ENCODE measurements around the gene DNAH12.

DNAH12 gene

DNA sequence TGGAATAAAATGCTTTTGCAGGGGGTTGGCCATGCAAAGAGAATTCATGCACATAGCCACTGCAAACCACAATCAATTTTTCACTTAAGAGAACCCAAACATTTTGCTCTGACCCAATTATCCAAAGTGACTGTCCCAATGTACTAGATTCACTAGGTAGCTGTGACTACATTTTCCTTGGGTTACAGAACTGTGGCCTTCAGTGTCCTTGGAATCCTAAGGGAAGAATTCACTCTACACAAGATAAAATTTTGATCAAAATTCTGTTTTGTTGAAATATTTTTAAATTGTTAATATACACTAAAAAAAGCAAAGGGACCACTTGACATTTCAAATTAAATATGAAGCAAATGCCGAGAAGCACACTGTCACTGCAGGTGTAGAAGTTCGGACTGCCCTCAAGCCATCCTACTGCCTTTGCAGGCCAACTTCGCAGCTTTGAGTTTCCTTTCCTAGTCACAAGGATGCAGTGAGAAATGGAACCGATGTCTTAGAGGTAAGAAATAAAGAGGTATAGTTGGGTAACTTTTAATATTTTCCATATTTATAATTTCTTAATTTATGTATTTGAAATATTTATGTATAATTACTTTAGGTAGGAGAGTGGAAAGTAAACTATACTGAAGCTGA is 251.1 kb downstream of the DNAH12 start:
- TF ChIP-seq GATA2 (IDR thresholded peaks at IDR 0.05; ENCODE audit: low read depth, low read length) (no peak), GATA3 (IDR thresholded peaks at IDR 0.05; ENCODE audit: low read depth, low read length) (no peak)

DNA sequence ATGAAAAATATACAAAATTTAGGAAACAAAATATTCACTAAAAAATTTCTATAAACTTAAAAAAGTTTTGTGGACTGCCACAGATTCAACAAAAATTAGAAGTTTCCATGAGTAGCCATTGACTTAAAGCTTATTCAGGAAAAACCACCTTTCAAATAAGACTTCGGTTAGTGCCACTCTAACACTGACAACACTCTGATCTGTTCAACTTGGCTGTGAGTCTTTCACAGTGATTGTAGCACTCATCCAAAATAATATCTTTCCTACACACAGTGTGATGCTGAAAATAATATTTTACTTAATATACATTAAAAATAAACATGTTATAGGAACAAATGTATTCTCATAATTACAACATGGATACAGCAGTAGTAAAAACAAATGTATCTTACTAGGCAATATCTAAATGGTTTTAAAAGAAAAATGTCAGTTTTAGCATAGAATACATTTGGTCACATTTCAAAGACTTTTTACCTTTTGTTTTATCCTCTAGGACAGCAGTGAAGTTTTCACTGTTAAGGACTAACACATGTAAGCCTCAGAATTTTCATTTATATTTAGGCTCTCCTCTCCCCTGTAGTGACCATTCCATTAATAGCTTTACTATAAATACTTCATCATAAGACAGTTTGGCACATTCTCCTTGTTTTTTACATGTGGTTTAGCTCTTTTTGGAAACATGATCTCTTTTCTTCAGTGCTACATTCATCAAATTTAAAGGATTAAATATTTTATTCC is 251.8 kb downstream of the DNAH12 start, which contains the start of gene ASB14:
Gene ASB14, minus strand, starts transcription at position 527 of the 738 bp plus-strand sequence. CDS start 652 bp downstream, outside the sequence.
- TF ChIP-seq GATA3 (IDR thresholded peaks at IDR 0.05; ENCODE audit: low read depth, low read length) (no peak), GATA2 (IDR thresholded peaks at IDR 0.05; ENCODE audit: low read depth, low read length) (no peak)

DNA sequence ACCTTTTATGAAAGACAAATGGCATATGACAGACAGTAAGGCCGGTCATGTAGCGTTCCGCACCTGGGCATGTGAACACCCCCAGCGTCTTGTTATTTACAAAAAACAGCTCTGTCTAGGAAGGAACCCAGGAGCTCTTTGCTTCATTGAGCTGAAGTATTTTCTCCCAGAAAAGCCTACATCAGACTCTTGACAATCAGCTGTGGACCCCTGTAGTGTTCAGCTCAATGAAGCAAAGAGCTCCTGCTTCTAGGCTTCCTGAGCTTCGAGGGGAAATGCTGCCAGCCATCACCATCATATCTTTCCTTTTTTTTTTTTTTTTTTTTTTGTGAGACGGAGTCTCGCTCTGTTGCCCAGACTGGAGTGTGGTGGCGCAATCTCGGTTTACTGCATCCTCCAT is 255.7 kb downstream of the DNAH12 start:
- TF ChIP-seq GATA3 (IDR thresholded peaks at IDR 0.05; ENCODE audit: low read depth, low read length), result no peak
- no peak for TF ChIP-seq GATA2 (IDR thresholded peaks at IDR 0.05; ENCODE audit: low read depth, low read length)

DNA sequence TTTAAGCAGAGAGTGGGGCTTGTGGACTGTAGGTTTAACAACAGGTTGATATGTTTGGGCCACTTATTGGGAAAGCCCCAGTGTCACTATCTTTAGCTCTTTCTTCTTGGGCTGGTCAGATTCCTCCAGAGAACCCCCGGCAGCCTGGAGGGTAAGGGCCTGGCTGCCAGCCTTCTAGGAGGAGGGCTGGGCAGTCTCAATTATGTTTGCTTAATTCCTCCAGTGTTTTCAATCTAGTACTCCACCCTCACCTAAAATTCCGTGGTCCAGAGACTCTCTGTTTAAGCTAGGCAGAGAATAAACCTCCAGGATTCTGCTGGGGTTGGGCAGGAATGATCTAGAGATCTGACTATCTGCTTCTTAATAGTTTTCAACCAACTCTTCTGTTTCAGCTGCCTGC is 256.9 kb downstream of the DNAH12 start:
- no peak for TF ChIP-seq GATA2 (IDR thresholded peaks at IDR 0.05; ENCODE audit: low read depth, low read length)
- no peak for TF ChIP-seq GATA3 (IDR thresholded peaks at IDR 0.05; ENCODE audit: low read depth, low read length)

DNA sequence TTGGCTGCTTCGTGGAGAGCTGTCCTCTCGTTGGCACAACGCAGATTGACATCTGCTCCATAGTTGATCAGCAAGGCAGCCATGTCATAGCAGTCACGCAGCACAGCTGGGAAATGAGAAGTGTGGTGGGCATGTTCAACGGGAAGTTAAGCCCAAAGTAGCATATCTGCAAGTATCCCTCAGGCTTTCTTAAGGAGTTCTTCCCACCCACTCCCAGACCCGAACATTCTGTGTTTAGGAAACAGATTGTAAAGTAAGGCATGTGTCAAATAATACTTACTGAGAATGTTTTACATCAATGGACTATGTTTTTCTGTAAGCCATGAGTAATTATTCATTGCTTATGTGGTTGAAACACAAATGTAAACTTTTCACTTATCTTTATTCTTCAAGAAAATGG is 260.8 kb downstream of the DNAH12 start:
- TF ChIP-seq GATA3 (IDR thresholded peaks at IDR 0.05; ENCODE audit: low read depth, low read length) (no peak), GATA2 (IDR thresholded peaks at IDR 0.05; ENCODE audit: low read depth, low read length) (no peak)

DNA sequence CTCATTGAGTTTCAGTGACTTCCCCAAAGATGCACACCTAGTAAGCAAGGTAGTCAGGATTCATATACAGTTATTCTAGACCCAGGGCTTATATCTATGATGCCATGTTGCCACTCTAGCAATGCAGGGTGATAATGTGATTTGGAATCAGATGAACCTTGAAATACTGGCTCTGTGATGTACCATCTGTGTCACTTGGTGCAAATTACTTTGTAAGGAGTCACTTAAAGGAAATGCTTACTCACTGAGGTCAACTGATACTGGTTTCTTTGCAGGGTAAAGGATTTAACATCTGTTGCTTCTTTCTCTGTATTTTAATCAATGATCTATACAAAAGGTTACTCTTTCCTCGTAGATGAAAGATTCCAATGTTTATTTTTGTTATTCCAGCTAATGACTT is 262.4 kb downstream of the DNAH12 start:
- no peak for TF ChIP-seq GATA2 (IDR thresholded peaks at IDR 0.05; ENCODE audit: low read depth, low read length)
- TF ChIP-seq GATA3 (IDR thresholded peaks at IDR 0.05; ENCODE audit: low read depth, low read length), result no peak

DNA sequence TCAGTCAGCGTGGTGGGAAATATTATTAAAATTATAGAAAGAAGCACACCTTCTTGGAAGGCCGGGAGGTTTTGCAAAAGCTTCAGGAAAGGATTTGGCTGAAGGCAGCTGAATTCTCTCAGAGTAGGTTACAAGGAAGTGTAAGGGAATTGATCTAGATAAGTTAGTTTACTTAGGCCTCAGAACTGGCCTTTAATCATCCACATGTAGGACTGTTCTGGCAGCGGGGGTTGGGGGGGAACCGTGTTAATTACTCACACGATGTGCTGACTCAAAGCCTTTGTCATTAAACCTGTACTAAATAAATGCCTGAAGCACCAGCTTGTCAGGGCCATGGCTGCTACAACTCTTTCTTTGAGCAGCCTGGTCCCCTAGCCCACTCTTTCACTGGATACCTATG is 264.5 kb downstream of the DNAH12 start:
- TF ChIP-seq GATA2 (IDR thresholded peaks at IDR 0.05; ENCODE audit: low read depth, low read length) (no peak), GATA3 (IDR thresholded peaks at IDR 0.05; ENCODE audit: low read depth, low read length) (no peak)

DNA sequence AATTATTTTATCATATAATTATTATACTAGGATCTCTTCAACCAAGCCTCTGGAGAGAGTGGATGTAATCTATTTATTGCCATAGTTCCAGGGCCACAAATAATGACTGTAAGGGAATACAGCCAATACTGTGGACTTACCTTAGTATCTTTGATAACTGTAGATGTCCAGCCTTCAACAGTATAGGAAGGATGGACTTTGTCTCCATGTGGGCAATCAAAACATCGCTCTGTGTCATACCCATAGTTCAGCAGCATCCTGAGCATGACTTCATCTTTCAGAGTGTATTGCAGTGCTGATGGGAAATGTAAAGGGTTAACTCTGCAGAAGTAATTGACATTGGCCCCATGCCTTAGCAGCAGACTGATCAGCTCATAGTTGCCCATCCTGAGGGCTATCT is 265.9 kb downstream of the DNAH12 start:
- no peak for TF ChIP-seq GATA2 (IDR thresholded peaks at IDR 0.05; ENCODE audit: low read depth, low read length)
- TF ChIP-seq GATA3 (IDR thresholded peaks at IDR 0.05; ENCODE audit: low read depth, low read length), result no peak

DNA sequence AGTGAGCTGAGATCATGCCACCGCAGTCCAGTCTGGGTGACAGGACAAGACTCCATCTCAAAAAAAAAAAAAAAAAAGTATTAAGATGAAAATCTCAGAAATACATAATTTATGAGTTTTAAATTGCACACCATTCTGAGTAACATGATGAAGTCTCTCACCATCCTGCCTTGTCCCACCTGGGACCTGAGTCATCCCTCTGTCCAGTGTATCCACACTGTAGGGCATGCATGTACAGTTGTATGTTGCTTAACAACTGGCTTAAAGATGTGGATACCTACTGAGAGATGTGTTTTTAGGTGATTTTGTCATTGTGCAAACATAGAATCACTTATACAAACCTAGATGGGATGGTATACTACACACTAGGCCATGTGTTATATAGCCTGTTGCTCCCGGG is 268.8 kb downstream of the DNAH12 start:
- TF ChIP-seq GATA3 (IDR thresholded peaks at IDR 0.05; ENCODE audit: low read depth, low read length) (no peak), GATA2 (IDR thresholded peaks at IDR 0.05; ENCODE audit: low read depth, low read length) (no peak)

DNA sequence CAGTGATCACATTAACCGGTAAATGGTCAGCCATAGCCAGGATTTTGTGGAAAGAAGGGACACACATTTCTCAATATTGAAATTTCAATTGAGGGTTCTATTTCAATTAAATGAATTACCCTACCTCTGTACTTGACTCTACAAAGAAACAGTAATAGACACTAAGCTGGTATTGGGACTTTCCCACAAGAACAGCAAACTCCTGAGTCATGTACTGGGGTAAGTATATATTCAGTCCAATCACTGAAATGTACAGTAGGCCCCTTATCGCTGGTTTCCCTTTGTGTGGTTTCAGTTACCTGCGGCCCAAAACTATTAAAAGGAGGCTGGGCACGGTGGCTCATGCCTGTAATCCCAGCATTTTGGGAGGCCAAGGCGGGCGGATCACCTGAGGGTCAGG is 269.3 kb downstream of the DNAH12 start:
- no peak for TF ChIP-seq GATA2 (IDR thresholded peaks at IDR 0.05; ENCODE audit: low read depth, low read length)
- no peak for TF ChIP-seq GATA3 (IDR thresholded peaks at IDR 0.05; ENCODE audit: low read depth, low read length)

DNA sequence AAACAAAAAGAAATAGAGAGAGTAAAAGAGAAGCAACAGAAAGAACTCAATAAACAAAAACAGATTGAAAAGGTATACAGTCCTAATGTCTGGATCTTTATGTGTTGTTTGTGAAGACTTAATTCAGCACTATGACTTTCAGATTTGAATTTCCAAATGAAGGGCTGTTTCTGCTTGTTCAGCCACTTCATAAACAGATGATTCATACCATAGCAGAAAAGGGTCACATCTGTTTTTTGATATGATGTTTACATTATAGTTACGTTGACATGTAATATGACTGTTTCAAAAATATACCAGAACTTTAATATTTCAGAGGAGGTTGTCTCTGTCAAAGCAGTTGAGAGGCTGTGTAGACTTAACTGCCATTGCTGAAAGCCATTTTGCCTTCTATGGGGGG is 275.7 kb downstream of the DNAH12 start:
- TF ChIP-seq GATA3 (IDR thresholded peaks at IDR 0.05; ENCODE audit: low read depth, low read length), result no peak
- no peak for TF ChIP-seq GATA2 (IDR thresholded peaks at IDR 0.05; ENCODE audit: low read depth, low read length)

DNA sequence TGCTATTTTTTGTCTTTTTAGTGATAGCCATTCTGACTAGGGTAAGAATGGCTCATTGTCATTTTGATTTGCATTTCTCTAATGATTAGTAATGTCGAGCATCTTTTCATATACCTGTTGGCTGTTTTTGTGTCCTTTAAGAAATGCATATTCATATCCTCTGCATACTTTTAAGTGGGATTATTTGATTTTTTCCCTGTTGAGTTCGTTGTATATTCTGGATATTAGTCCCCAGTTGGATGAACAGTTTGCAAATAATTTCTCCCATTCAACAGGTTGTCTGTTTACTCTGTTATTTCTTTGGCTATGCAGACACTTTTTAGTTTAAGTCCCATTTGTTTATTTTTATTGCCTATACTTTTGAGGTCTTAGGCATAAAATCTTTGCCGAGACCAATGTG is 282.2 kb downstream of the DNAH12 start:
- TF ChIP-seq GATA3 (IDR thresholded peaks at IDR 0.05; ENCODE audit: low read depth, low read length) (no peak), GATA2 (IDR thresholded peaks at IDR 0.05; ENCODE audit: low read depth, low read length) (no peak)

DNA sequence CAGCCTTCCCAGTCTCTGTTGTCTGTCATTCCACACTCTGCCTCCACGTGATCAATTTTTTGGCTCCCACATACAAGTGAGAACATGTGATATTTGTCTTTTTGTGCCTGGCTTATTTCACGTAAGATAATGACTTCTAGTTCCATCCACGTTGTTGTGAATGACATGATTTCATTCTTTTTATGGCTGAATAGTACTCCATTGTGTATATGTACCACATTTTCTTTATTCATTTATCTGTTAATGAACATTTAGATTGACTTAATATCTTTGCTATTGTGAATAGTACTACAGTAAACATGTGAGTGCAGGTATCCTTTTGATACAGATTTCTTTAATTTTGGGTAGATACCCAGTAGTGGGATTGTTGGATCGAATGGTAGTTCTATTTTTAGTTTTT is 283.0 kb downstream of the DNAH12 start:
- TF ChIP-seq GATA2 (IDR thresholded peaks at IDR 0.05; ENCODE audit: low read depth, low read length) (no peak), GATA3 (IDR thresholded peaks at IDR 0.05; ENCODE audit: low read depth, low read length) (no peak)

DNA sequence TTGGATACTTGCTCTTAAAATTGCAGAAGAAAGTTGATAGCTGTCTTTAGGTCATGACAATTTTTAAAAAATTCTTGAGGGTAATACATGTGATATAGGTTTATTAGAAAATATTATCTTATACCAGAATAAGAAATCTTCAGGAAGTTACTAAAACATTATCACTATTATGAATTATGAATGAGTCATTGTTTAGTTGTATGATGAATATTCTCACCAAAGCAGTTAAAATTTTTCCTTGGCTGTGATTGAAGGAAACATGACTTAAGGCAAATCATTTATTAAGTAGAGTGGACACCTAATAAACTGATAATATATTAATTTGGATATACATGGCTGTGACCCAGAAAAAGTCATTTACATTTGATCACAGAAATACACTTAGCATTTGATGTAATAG is 286.5 kb downstream of the DNAH12 start:
- TF ChIP-seq GATA2 (IDR thresholded peaks at IDR 0.05; ENCODE audit: low read depth, low read length) (no peak), GATA3 (IDR thresholded peaks at IDR 0.05; ENCODE audit: low read depth, low read length) (no peak)

DNA sequence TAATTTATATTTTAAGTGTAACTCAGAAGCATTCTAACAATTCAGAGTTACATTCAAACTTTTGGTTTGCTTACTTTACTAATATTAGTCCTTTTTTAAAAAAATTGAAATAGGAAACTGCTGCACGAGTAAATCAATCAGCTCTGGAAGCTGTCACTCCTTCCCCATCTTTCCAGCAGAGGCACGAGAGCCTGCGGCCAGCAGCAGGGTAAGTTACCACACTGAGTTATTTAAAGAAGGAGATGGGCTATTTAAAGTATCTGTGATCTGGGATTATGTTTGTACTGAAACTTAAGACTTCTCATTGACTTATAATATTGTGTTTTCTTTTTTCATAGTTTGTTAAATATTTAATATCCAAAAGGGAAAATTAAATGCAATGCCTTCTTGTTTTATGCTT is 287.3 kb downstream of the DNAH12 start:
- TF ChIP-seq GATA2 (IDR thresholded peaks at IDR 0.05; ENCODE audit: low read depth, low read length), result no peak
- no peak for TF ChIP-seq GATA3 (IDR thresholded peaks at IDR 0.05; ENCODE audit: low read depth, low read length)

Data from SH-SY5Y (cell line).